HepG2 (cell line): ENCODE measurements around the gene TCF3. TPM values are rescaled to one million over a fixed set of nuclear protein-coding genes. Genes with fewer than 3 reads are reported as not detected.

Source experiments
- CCDC6 ChIP-seq: sonication (generic); formaldehyde crosslinking; IDR thresholded peaks from 2 replicates; pipeline ENCODE4 v1.8.1; 2022; ENCODE audit warnings: mild to moderate bottlenecking, missing genetic modification reagents, moderate library complexity
- DNMT1 ChIP-seq: sonication (generic); formaldehyde crosslinking; IDR thresholded peaks from 2 replicates; pipeline ENCODE4 v1.5.1; 2020; ENCODE audit warnings: mild to moderate bottlenecking, missing genetic modification reagents
- FIP1L1 ChIP-seq: fragments of 200-400 bp; formaldehyde crosslinking; IDR thresholded peaks from 2 replicates; pipeline ENCODE4 v1.6.1; 2018; ENCODE audit warnings: low read depth, mild to moderate bottlenecking, low read length, moderate library complexity, borderline replicate concordance; ENCODE audit not compliant: insufficient read depth
- FOXA3 ChIP-seq: IDR thresholded peaks from 2 replicates; pipeline ENCODE4 v1.6.1; 2016; ENCODE audit warnings: missing genetic modification reagents, missing compliant biosample characterization
- GATAD1 ChIP-seq: IDR thresholded peaks from 2 replicates; pipeline ENCODE4 v1.6.1; 2016; ENCODE audit warnings: missing genetic modification reagents, missing compliant biosample characterization
- HCFC1 ChIP-seq: fragments of 150-350 bp; IDR thresholded peaks from 2 replicates; pipeline ENCODE4 v1.6.1; 2014; ENCODE audit warnings: low read depth, low read length
- HMG20A ChIP-seq: IDR thresholded peaks from 2 replicates; pipeline ENCODE4 v1.6.1; 2016; ENCODE audit warnings: borderline replicate concordance
- HMG20B ChIP-seq: conservative IDR thresholded peaks from 2 replicates; pipeline ENCODE4 v1.6.1; 2016; ENCODE audit warnings: missing genetic modification reagents, missing compliant biosample characterization
- KDM2A ChIP-seq: sonication (generic); formaldehyde crosslinking; IDR thresholded peaks from 2 replicates; pipeline ENCODE4 v1.4.0; 2020; ENCODE audit warnings: low read depth, missing genetic modification reagents, borderline replicate concordance
- KDM3A ChIP-seq: IDR thresholded peaks from 2 replicates; pipeline ENCODE4 v1.6.1; 2018; ENCODE audit warnings: low read depth, missing compliant biosample characterization
- NBN ChIP-seq: fragments of 450-650 bp; conservative IDR thresholded peaks from 2 replicates; pipeline ENCODE4 v1.6.1; 2017
- NR1H2 ChIP-seq: sonication (generic); formaldehyde crosslinking; IDR thresholded peaks from 2 replicates; pipeline ENCODE4 v1.8.1; 2022; ENCODE audit warnings: low read depth, missing genetic modification reagents, borderline replicate concordance
- PRDM10 ChIP-seq: sonication (generic); formaldehyde crosslinking; IDR thresholded peaks from 2 replicates; pipeline ENCODE4 v1.4.0; 2020; ENCODE audit warnings: low read depth, missing genetic modification reagents
- SNRNP70 ChIP-seq: fragments of 200-400 bp; formaldehyde crosslinking; IDR thresholded peaks from 2 replicates; pipeline ENCODE4 v1.6.1; 2017; ENCODE audit warnings: mild to moderate bottlenecking, low read depth, low read length, moderate library complexity
- SUZ12 ChIP-seq: fragments of 150-350 bp; IDR thresholded peaks from 2 replicates; pipeline ENCODE4 v1.6.1; 2014; ENCODE audit warnings: low read depth, low read length
- TCF7L2 ChIP-seq: IDR thresholded peaks from 2 replicates; pipeline ENCODE4 v1.6.1; 2011; ENCODE audit warnings: mild to moderate bottlenecking, low read depth, low read length, moderate library complexity
- USF2 ChIP-seq, 2 experiments: sonication (generic) in 1 of 2; formaldehyde crosslinking in 1 of 2; IDR thresholded peaks; 2 replicates each; pipeline versions ENCODE4 v1.5.1 to v1.6.1; 2011 to 2020; ENCODE audit warnings: borderline replicate concordance in 1 of 2, low read depth in 1 of 2, low read length in 1 of 2, mild to moderate bottlenecking in 1 of 2, missing genetic modification reagents in 1 of 2, moderate library complexity in 1 of 2
- ZFP37 ChIP-seq: sonication (generic); formaldehyde crosslinking; IDR thresholded peaks from 2 replicates; pipeline ENCODE4 v1.4.0; 2020; ENCODE audit warnings: missing genetic modification reagents, borderline replicate concordance
- ZFY ChIP-seq: sonication (generic); formaldehyde crosslinking; IDR thresholded peaks from 2 replicates; pipeline ENCODE4 v1.4.0; 2020; ENCODE audit warnings: missing genetic modification reagents
- ZNF235 ChIP-seq: sonication (generic); formaldehyde crosslinking; IDR thresholded peaks from 2 replicates; pipeline ENCODE4 v1.8.1; 2023; ENCODE audit warnings: mild to moderate bottlenecking, missing genetic modification reagents, borderline replicate concordance
- ZNF44 ChIP-seq: sonication (generic); formaldehyde crosslinking; IDR thresholded peaks from 2 replicates; pipeline ENCODE4 v1.5.1; 2020; ENCODE audit warnings: mild to moderate bottlenecking, missing genetic modification reagents
- ZNF577 ChIP-seq: sonication (generic); formaldehyde crosslinking; IDR thresholded peaks from 2 replicates; pipeline ENCODE4 v1.4.0; 2020; ENCODE audit warnings: mild to moderate bottlenecking, low read depth, missing genetic modification reagents, borderline replicate concordance
- ZNF598 ChIP-seq: sonication (generic); formaldehyde crosslinking; IDR thresholded peaks from 2 replicates; pipeline ENCODE4 v1.5.1; 2020; ENCODE audit warnings: mild to moderate bottlenecking, missing genetic modification reagents, borderline replicate concordance
- ZSCAN22 ChIP-seq: sonication (generic); formaldehyde crosslinking; IDR thresholded peaks from 2 replicates; pipeline ENCODE4 v1.4.0; 2020; ENCODE audit warnings: mild to moderate bottlenecking, missing genetic modification reagents
- polyA plus RNA-seq, 8 experiments: library from polyadenylated mRNA; depleted of rRNA in 3 of 8; stranded (reverse) in 7 of 8; unstranded in 1 of 8; fragments of >200 nt; fragmentation: Illumina TruSeq in 4 of 8; extraction: Trizol in 4 of 8; gene quantifications; 2 replicates each; pipeline versions ENCODE4 v1.2.1 to v1.2.3, GENCODE V29; 2011 to 2016; ENCODE audit warnings: low read depth in 4 of 8, missing spikeins in 1 of 8, mixed read lengths in 1 of 8; ENCODE audit not compliant: insufficient read depth in 1 of 8
- total RNA-seq, 5 experiments: library from RNA; depleted of rRNA; stranded (reverse); fragments of >200 nt; fragmentation: Illumina TruSeq; extraction: Trizol; gene quantifications; 2 replicates each; pipeline ENCODE4 v1.2.3, GENCODE V29; 2016; ENCODE audit warnings: low read depth in 1 of 5
- TF ChIP-seq, protein P1 (sequence below): sonication (generic); formaldehyde crosslinking; IDR thresholded peaks from 2 replicates; pipeline ENCODE4 v1.8.1; 2023; ENCODE audit warnings: mild to moderate bottlenecking, missing genetic modification reagents, borderline replicate concordance

Gene TCF3
- total and polyA plus RNA-seq, 2 of the 13 experiments (the other 11 are each of a cell fraction or from before 2014, with no cell fraction given) = 51.4 to 53.2 TPM

GRCh38 chr19:1592024-1592754, 60.2 kb downstream of the TCF3 start (continued):
- TF ChIP-seq USF2 (IDR thresholded peaks at IDR 0.05; ENCODE audit: low read depth, low read length) (no peak), USF2 (CRISPR knock-in tag; IDR thresholded peaks at IDR 0.05; ENCODE audit: borderline replicate concordance) (no peak), NR1H2 (CRISPR knock-in tag) (0 out of 2 replicates have a peak, but pooled peaks have one; percentile 67), SNRNP70 (no peak), FIP1L1 (no peak), GATAD1 (CRISPR knock-in tag) (peak; percentile 74), SUZ12 (no peak), CCDC6 (CRISPR knock-in tag) (peak; percentile 79; the same call in 1 of the 2 replicates), HMG20A (CRISPR knock-in tag) (no peak), PRDM10 (CRISPR knock-in tag) (no peak), KDM3A (no peak), ZSCAN22 (CRISPR knock-in tag) (no peak), TCF7L2 (no peak), DNMT1 (peak; percentile 40; the same call in 1 of the 2 replicates), ZFP37 (no peak), KDM2A (CRISPR knock-in tag) (peak; percentile 71), FOXA3 (CRISPR knock-in tag) (peak; percentile 19; the same call in 1 of the 2 replicates), ZNF44 (CRISPR knock-in tag) (peak; percentile 67; the same call in 1 of the 2 replicates), ZFY (CRISPR knock-in tag) (peak; percentile 92), ZNF577 (CRISPR knock-in tag) (peak; percentile 56; the same call in 1 of the 2 replicates), ZNF598 (CRISPR knock-in tag) (no peak), HCFC1 (no peak; the same call in 1 of the 2 replicates), HMG20B (0 out of 2 replicates have a peak, but pooled peaks have one; percentile 29), ZNF235 (0 out of 2 replicates have a peak, but pooled peaks have one; percentile 50), NBN (no peak)
- TF ChIP-seq, protein P1, sequence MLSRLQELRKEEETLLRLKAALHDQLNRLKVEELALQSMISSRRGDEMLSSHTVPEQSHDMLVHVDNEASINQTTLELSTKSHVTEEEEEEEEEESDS (CRISPR knock-in tag) = no peak
